Measurements from ENCODE around the gene PKMYT1. TPM values are rescaled to one million over a fixed set of nuclear protein-coding genes. Genes with fewer than 3 reads are reported as not detected.

Gene PKMYT1
- total and polyA plus RNA-seq, 2 experiments from 2014 or later, result 90.9 to 100 TPM

GRCh38 chr16:2987833-2988232, 7.6 kb upstream of the PKMYT1 start (continued):
- TF ChIP-seq ZNF462 (CRISPR knock-in tag; IDR thresholded peaks at IDR 0.05) (no peak), ZNF331 (CRISPR knock-in tag; IDR thresholded peaks at IDR 0.05; ENCODE audit: low read depth) (no peak)

GRCh38 chr16:2987286-2987685, 7.0 kb upstream of the PKMYT1 start:
- Mint-ChIP-seq H3K27me3 (ENCODE audit: insufficient read depth, low read depth, poor library complexity) (peaks cover 9% of the 10 kb centered on the region), H3K36me3 (ENCODE audit: low read depth) (no peaks in the 10 kb centered on the region), H3K9me3 (no peaks in the 10 kb centered on the region; the same call in 2 of the 3 replicates), H3K27ac (no peak overlapping the region), H3K4me1 (peaks cover 36% of the 10 kb centered on the region), H3K4me3 (no peak overlapping the region)
- Histone ChIP-seq H3F3A (replicated peaks; ENCODE audit: low read depth) (peaks cover 5% of the 10 kb centered on the region; the same call in 1 of the 2 replicates), H4K20me1 (replicated peaks; ENCODE audit: insufficient read depth) (no peaks in the 10 kb centered on the region), H3K4me2 (no peak overlapping the region), H3K36me3 (ENCODE audit: insufficient read depth) (no peaks in the 10 kb centered on the region), H3K4me1 (ENCODE audit: insufficient read depth) (peaks cover 28% of the 10 kb centered on the region), H3K27ac (ENCODE audit: low read depth) (no peak overlapping the region), H3K4me3 (no peak overlapping the region), H3K27me3 (ENCODE audit: insufficient read depth) (no peaks in the 10 kb centered on the region), H3K79me2 (replicated peaks; ENCODE audit: insufficient read depth) (no peaks in the 10 kb centered on the region), H2AFZ (no peak overlapping the region), H3K9me2 (ENCODE audit: insufficient read depth) (no peaks in the 10 kb centered on the region)
- TF ChIP-seq ZNF462 (CRISPR knock-in tag; IDR thresholded peaks at IDR 0.05) (no peak), POLR2AphosphoS5 (IDR thresholded peaks at IDR 0.05; ENCODE audit: low read depth) (no peak), ZNF331 (CRISPR knock-in tag; IDR thresholded peaks at IDR 0.05; ENCODE audit: low read depth) (no peak), EZH2phosphoT487 (IDR thresholded peaks at IDR 0.05; ENCODE audit: unreplicated experiment) (no peak), CTCF (conservative IDR thresholded peaks at IDR 0.05; ENCODE audit: low read depth in 2 of 2) (no peak), EZH2 (IDR thresholded peaks at IDR 0.05; ENCODE audit: low read depth, unreplicated experiment) (no peak)
- ATAC-seq, result no peak
- no peak for DNase-seq (ENCODE audit: low spot score)

Measured in GM23338 (cell line).